AG08395 (cell line): ENCODE measurements around the gene TAF6L.
"Not testable (repeated sequence)": the region's sequence is repeated elsewhere in the genome, so short reads cannot be mapped to it uniquely, and the experiment has no call there.

ENCODE experiments used
- DNase-seq: peaks from one replicate; pipeline ENCODE4 v3.0.0; 2012; ENCODE audit warnings: mixed read lengths, low spot score

The TAF6L gene

GRCh38 chr11:62805961-62806441, 34.8 kb downstream of the TAF6L start:
- no peak for DNase-seq

- no peak for DNase-seq
Observed at GRCh38 chr11:62806611-62807121, 35.5 kb downstream of the TAF6L start.

- no peak for DNase-seq
Observed at GRCh38 chr11:62810748-62811147, 39.6 kb downstream of the TAF6L start.

GRCh38 chr11:62811659-62812058, 40.5 kb downstream of the TAF6L start:
- DNase-seq, result no peak

GRCh38 chr11:62816557-62816956, 45.4 kb downstream of the TAF6L start:
- DNase-seq, result no peak

GRCh38 chr11:62817129-62817528, 45.9 kb downstream of the TAF6L start:
- DNase-seq, result no peak

- DNase-seq, result no peak
Observed at GRCh38 chr11:62823677-62824076, 52.5 kb downstream of the TAF6L start.

- not testable (repeated sequence) for DNase-seq
Observed at GRCh38 chr11:62828130-62828529, 56.9 kb downstream of the TAF6L start.

- peak; percentile 17 for DNase-seq
Observed at GRCh38 chr11:62830904-62831519, 59.8 kb downstream of the TAF6L start.

GRCh38 chr11:62831520-62832335, 60.5 kb downstream of the TAF6L start, which contains the start of gene STX5:
Gene STX5, minus strand, starts transcription at chr11:62832051. Its CDS starts 808 bp downstream, at chr11:62831243.
- DNase-seq, result peak; percentile 98

- DNase-seq, result no peak
Observed at GRCh38 chr11:62832336-62833234, 61.4 kb downstream of the TAF6L start, which contains the start of gene TEX54. Gene TEX54, minus strand, starts transcription at chr11:62832841.

- DNase-seq, result no peak
Observed at GRCh38 chr11:62835336-62835735, 64.1 kb downstream of the TAF6L start.
